Measurements from ENCODE around the gene MS4A15.

The MS4A15 gene

GRCh38 chr11:60786811-60787567, 30.3 kb downstream of the MS4A15 start:
- TF ChIP-seq, protein P1, sequence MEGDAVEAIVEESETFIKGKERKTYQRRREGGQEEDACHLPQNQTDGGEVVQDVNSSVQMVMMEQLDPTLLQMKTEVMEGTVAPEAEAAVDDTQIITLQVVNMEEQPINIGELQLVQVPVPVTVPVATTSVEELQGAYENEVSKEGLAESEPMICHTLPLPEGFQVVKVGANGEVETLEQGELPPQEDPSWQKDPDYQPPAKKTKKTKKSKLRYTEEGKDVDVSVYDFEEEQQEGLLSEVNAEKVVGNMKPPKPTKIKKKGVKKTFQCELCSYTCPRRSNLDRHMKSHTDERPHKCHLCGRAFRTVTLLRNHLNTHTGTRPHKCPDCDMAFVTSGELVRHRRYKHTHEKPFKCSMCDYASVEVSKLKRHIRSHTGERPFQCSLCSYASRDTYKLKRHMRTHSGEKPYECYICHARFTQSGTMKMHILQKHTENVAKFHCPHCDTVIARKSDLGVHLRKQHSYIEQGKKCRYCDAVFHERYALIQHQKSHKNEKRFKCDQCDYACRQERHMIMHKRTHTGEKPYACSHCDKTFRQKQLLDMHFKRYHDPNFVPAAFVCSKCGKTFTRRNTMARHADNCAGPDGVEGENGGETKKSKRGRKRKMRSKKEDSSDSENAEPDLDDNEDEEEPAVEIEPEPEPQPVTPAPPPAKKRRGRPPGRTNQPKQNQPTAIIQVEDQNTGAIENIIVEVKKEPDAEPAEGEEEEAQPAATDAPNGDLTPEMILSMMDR (IDR thresholded peaks at IDR 0.05; ENCODE audit: low read depth, low read length, missing control alignments), result no peak
- no peak for DNase-seq (ENCODE audit: low read depth)

DNA sequence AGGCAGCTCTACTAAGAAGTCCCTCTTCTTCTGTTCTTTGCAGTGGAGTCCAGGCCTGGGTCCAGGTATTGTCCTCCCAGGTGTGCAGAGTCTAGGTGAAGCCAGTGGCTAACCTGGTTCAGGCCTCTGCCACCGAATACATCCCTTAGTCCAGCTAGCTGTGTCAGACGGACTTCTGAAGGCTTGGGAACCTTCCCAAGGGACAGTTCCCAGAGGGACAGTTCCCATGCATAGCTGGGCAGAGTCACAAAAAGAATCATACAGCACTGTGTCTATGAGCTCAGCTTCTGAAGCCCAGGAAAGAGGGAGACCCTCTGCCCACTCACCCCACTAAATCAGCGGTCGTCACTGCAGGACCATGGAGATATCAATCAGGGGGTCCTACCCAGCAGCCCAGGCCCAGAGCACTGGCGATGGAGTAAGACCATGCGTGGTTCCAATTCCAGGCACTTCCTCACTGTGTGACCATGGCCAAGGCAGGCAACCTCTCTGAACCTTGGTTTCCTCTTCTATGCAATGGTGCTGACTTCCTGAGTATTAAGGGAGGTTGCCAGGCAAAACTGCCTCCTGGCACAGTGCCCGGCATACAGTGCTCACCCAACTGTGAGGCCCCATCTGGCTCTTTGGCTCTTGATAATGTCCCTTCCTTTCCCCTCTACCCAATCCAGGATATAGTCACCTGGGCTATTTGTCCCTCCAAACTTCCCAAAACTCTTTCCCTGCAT, 31.9 kb downstream of the MS4A15 start:
- no peak overlapping the region for H3K4me3 ChIP-seq (ENCODE audit: low read depth, low read length)
- DNase-seq (ENCODE audit: low read depth), result no peak
- TF ChIP-seq, protein P1 (IDR thresholded peaks at IDR 0.05; ENCODE audit: low read depth, low read length, missing control alignments), result no peak

More at GRCh38 chr11:60786811-60787567, 30.3 kb downstream of the MS4A15 start:
- no peak overlapping the region for H3K4me3 ChIP-seq (ENCODE audit: low read depth, low read length)

GRCh38 chr11:60790726-60791125, 34.1 kb downstream of the MS4A15 start:
- no peak for DNase-seq (ENCODE audit: low read depth)
- TF ChIP-seq, protein P1 (IDR thresholded peaks at IDR 0.05; ENCODE audit: low read depth, low read length, missing control alignments), result no peak

GRCh38 chr11:60791153-60791933, 34.7 kb downstream of the MS4A15 start:
- H3K4me3 ChIP-seq (ENCODE audit: low read depth, low read length), result no peak overlapping the region
- TF ChIP-seq, protein P1 (IDR thresholded peaks at IDR 0.05; ENCODE audit: low read depth, low read length, missing control alignments), result no peak
- DNase-seq (ENCODE audit: low read depth), result no peak

More at GRCh38 chr11:60790726-60791125, 34.1 kb downstream of the MS4A15 start:
- no peak overlapping the region for H3K4me3 ChIP-seq (ENCODE audit: low read depth, low read length)

- DNase-seq (ENCODE audit: low read depth), result no peak
- H3K4me3 ChIP-seq (ENCODE audit: low read depth, low read length), result no peak overlapping the region
- TF ChIP-seq, protein P1 (IDR thresholded peaks at IDR 0.05; ENCODE audit: low read depth, low read length, missing control alignments), result no peak
Observed at GRCh38 chr11:60792521-60792920, 35.9 kb downstream of the MS4A15 start.

DNA sequence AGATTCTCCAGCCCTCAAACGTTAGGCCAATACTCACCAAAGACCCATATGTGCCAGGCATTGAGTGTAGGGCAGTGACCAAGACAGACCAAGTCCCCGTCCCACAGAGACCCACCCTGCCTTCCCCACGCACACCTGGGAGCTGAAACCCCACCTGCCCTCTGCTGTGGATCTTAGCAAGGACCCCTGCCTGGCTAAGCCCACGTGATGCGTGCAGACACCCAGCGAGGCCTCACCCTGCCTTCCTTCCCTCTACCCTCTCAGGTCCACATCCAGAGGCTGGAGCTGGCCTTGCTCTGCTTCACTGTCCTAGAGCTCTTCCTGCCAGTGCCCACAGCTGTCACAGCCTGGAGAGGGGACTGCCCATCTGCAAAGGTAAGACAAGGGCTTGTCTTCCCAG, 38.6 kb downstream of the MS4A15 start:
- no peak for DNase-seq (ENCODE audit: low read depth)
- H3K4me3 ChIP-seq (ENCODE audit: low read depth, low read length), result no peak overlapping the region
- TF ChIP-seq, protein P1 (IDR thresholded peaks at IDR 0.05; ENCODE audit: low read depth, low read length, missing control alignments), result no peak

All from GM12864 (cell line).